ENCODE results near the gene FOXB2.

The FOXB2 gene

GRCh38 chr9:77063645-77064285, 44.3 kb downstream of the FOXB2 start:
- DNase-seq (ENCODE audit: low spot score), result no peak

- DNase-seq (ENCODE audit: low spot score), result no peak
These were observed 46.9 kb downstream of the FOXB2 start for GRCh38 chr9:77066388-77066787.

All from ecto neural progenitor cell (in vitro differentiated cells).